Suprapubic skin (tissue), 4 donors: ENCODE measurements around the gene SEC14L1. TPM values are rescaled to one million over a fixed set of nuclear protein-coding genes. Genes with fewer than 3 reads are reported as not detected.
A peak's percentile ranks its signal among the peaks of the same experiment; 100 is the strongest.

Source experiments
- DNase-seq, 2 donors: peaks; one replicate each; pipeline ENCODE4 v3.0.0-alpha.2; 2019; ENCODE audit warnings: low spot score in 2 of 2
- H3K27ac ChIP-seq: fragments of 200-600 bp; sonication (generic); one replicate; pipeline ENCODE4 v1.5.1; 2019
- H3K27me3 ChIP-seq: fragments of 200-600 bp; sonication (generic); one replicate; pipeline ENCODE4 v1.5.1; 2019
- H3K36me3 ChIP-seq: fragments of 200-600 bp; sonication (generic); one replicate; pipeline ENCODE4 v1.5.1; 2019
- H3K4me1 ChIP-seq: fragments of 200-600 bp; sonication (generic); one replicate; pipeline ENCODE4 v1.5.1; 2019
- H3K4me3 ChIP-seq: fragments of 200-600 bp; sonication (generic); one replicate; pipeline ENCODE4 v1.5.1; 2019; ENCODE audit warnings: mild to moderate bottlenecking
- H3K9me3 ChIP-seq: fragments of 200-600 bp; sonication (generic); one replicate; pipeline ENCODE4 v1.5.1; 2019
- CTCF ChIP-seq, 2 donors: fragments of 200-600 bp in 1 of 2; fragments of 450-650 bp in 1 of 2; sonication (generic) in 1 of 2; IDR thresholded peaks; one replicate each; pipeline ENCODE4 v1.5.1; 2016 to 2019; ENCODE audit warnings: antibody characterized with exemption in 2 of 2, mild to moderate bottlenecking in 1 of 2, moderate library complexity in 1 of 2
- EP300 ChIP-seq: sonication (generic); formaldehyde crosslinking; IDR thresholded peaks from one replicate; pipeline ENCODE4 v1.6.1; 2017; ENCODE audit warnings: antibody characterized with exemption
- POLR2A ChIP-seq, 2 donors: fragments of 450-650 bp; IDR thresholded peaks; one replicate each; pipeline ENCODE4 v1.6.1; 2017; ENCODE audit warnings: antibody characterized with exemption in 2 of 2, mild to moderate bottlenecking in 2 of 2, moderate library complexity in 2 of 2
- POLR2AphosphoS5 ChIP-seq, 3 donors: sonication (generic); formaldehyde crosslinking; IDR thresholded peaks; one replicate each; pipeline ENCODE4 v1.6.1; 2017; ENCODE audit warnings: antibody characterized with exemption in 3 of 3
- WGBS: methylation state at CpG from one replicate; pipeline ENCODE4 v1.1.5; 2018; 5-methylcytosine and 5-hydroxymethylcytosine counted together
- total RNA-seq, 4 donors: library from RNA; depleted of rRNA; stranded (reverse); fragments of >200 nt; gene quantifications; one replicate each; pipeline ENCODE4 v1.1.0, GENCODE V29; 2016

The SEC14L1 gene
- total RNA-seq, 4 donors from 2014 or later, result 35.5 to 87.3 (median 51.6) TPM

DNA sequence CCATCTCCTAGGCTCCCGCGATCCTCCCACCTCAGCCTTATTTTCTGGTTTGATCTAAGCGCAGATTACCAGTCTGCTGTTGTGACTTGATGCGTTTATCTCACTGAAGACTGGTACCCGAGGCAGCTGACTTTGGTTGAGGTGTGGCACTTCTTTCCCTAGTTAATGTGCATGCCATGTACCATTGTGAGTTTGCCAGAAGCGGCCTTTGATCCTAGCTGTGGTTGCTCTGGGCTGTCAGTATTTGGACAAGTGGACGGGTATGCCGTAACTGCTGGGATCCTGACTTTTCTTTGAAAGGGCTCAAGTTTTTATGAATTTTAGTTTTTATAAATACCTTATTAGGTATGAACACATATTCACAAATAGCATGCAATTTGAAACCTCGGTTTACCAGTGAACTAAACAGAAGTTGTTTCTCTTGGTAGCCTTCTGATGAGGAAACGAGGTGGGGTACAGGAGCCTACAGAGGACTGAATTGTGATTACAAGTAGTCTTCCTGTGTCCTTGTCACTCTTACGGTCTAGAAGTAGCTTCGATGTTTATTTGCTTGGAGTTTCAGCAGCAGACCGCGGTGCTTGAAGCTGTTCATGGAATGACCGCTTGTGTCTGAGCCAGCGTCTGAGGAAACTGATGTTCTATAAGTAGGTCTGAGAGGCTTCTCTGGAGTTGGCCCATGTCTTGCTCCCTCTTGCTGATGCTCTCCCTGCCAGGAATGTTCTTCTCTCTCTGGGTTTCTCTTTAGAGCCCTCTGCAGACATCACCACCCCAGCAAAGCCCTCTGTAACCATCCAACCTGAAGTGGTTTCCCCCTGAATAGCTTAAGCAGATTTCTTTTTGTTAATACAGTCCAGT, 40.0 kb downstream of the SEC14L1 start:
- no peak overlapping the region for H3K27ac ChIP-seq
- H3K4me1 ChIP-seq, result peaks cover 40% of the 10 kb centered on the region
- no peak overlapping the region for H3K4me3 ChIP-seq
- no peaks in the 10 kb centered on the region for H3K27me3 ChIP-seq
- no peaks in the 10 kb centered on the region for H3K9me3 ChIP-seq
- no peak for TF ChIP-seq POLR2A (IDR thresholded peaks at IDR 0.05)
- no peak for TF ChIP-seq POLR2AphosphoS5 (IDR thresholded peaks at IDR 0.05)
- TF ChIP-seq CTCF (IDR thresholded peaks at IDR 0.05), result no peak
- TF ChIP-seq EP300, result no peak
- DNase-seq, result no peak
- H3K36me3 ChIP-seq, result peaks cover 5% of the 10 kb centered on the region
- WGBS, result 91% methylated on average over 16 of the region's 16 CpGs

- no peak overlapping the region for H3K4me3 ChIP-seq
- peak overlapping the region; percentile 5 for H3K27ac ChIP-seq
- 71% methylated on average over 12 of the region's 16 CpGs for WGBS
- no peaks in the 10 kb centered on the region for H3K36me3 ChIP-seq
- H3K9me3 ChIP-seq, result no peaks in the 10 kb centered on the region
- no peaks in the 10 kb centered on the region for H3K27me3 ChIP-seq
- H3K4me1 ChIP-seq, result peaks cover 44% of the 10 kb centered on the region
- no peak for TF ChIP-seq POLR2AphosphoS5 (IDR thresholded peaks at IDR 0.05)
- TF ChIP-seq EP300, result no peak
- no peak for DNase-seq
These were observed 41.7 kb downstream of the SEC14L1 start for GRCh38 chr17:77182205-77183172.

DNA sequence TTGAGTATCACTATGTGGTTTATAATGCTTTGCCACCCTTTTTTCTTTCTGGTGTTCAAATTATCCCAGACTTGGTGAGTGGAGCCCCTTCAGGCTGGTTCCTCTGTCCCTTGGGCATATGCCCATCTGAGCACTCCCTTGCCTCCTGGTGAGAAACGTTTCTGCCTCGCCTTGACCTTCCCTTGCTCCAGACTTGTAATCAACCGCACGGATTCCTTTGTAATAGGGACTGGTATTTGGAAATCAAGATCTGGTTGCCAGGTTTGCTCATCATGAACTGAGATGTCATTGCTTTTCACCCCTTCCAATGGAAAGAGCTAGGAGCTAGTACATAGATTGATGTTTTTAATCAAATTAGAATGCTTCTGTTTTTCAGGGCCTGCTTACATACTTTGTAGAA, 43.7 kb downstream of the SEC14L1 start:
- WGBS, result 54% methylated on average over 4 of the region's 4 CpGs
- Histone ChIP-seq H3K27ac (no peak overlapping the region), H3K36me3 (no peaks in the 10 kb centered on the region), H3K27me3 (no peaks in the 10 kb centered on the region), H3K4me3 (no peak overlapping the region), H3K9me3 (no peaks in the 10 kb centered on the region), H3K4me1 (peaks cover 42% of the 10 kb centered on the region)
- no peak for TF ChIP-seq POLR2A (IDR thresholded peaks at IDR 0.05)
- no peak for TF ChIP-seq POLR2AphosphoS5 (IDR thresholded peaks at IDR 0.05)
- TF ChIP-seq CTCF (IDR thresholded peaks at IDR 0.05), result no peak
- TF ChIP-seq EP300, result no peak
- DNase-seq, result no peak

GRCh38 chr17:77185137-77185536, 44.4 kb downstream of the SEC14L1 start:
- Histone ChIP-seq H3K4me1 (peaks cover 42% of the 10 kb centered on the region), H3K4me3 (no peak overlapping the region), H3K9me3 (no peaks in the 10 kb centered on the region), H3K27me3 (no peaks in the 10 kb centered on the region), H3K36me3 (no peaks in the 10 kb centered on the region), H3K27ac (no peak overlapping the region)
- TF ChIP-seq POLR2A (IDR thresholded peaks at IDR 0.05) (no peak), EP300 (no peak), CTCF (IDR thresholded peaks at IDR 0.05) (no peak), POLR2AphosphoS5 (IDR thresholded peaks at IDR 0.05) (no peak)
- 72% methylated on average over 7 of the region's 7 CpGs for WGBS
- DNase-seq, result no peak

- H3K27ac ChIP-seq, result no peak overlapping the region
- no peak overlapping the region for H3K4me3 ChIP-seq
- peaks cover 6% of the 10 kb centered on the region for H3K36me3 ChIP-seq
- 72% methylated on average over 13 of the region's 13 CpGs for WGBS
- DNase-seq, result no peak
- H3K4me1 ChIP-seq, result peaks cover 42% of the 10 kb centered on the region
- TF ChIP-seq POLR2AphosphoS5 (IDR thresholded peaks at IDR 0.05), result no peak
- TF ChIP-seq POLR2A (IDR thresholded peaks at IDR 0.05), result no peak
- TF ChIP-seq CTCF (IDR thresholded peaks at IDR 0.05), result no peak
- TF ChIP-seq EP300, result no peak
- no peaks in the 10 kb centered on the region for H3K9me3 ChIP-seq
- no peaks in the 10 kb centered on the region for H3K27me3 ChIP-seq
These were observed 45.4 kb downstream of the SEC14L1 start for GRCh38 chr17:77186141-77186604.
